Activated naive CD4-positive, alpha-beta T cell treated with anti-CD3 and anti-CD28 coated beads, Interleukin-2, amount 50 U/mL, for 72 hours (primary cell): ENCODE measurements around the gene PLEKHG7. TPM values are rescaled to one million over a fixed set of nuclear protein-coding genes. Genes with fewer than 3 reads are reported as not detected.
"Not testable (repeated sequence)": the region's sequence is repeated elsewhere in the genome, so short reads cannot be mapped to it uniquely, and the experiment has no call there.

ENCODE experiments used
- ATAC-seq, 2 donors: fragments of 150-1000 bp; cut with Tn5 transposase; 2 replicates each; pipeline ENCODE4 v1.10.0; 2021; ENCODE audit warnings: mild to moderate bottlenecking in 2 of 2, moderate library complexity in 2 of 2
- DNase-seq, 2 donors: peaks; one replicate each; pipeline ENCODE4 v3.0.0; 2021 to 2022; ENCODE audit warnings: low spot score in 2 of 2
- H3K27ac Mint-ChIP-seq, 2 donors: one replicate each; pipeline ENCODE4 v1.8.0; 2022; ENCODE audit warnings: mild to moderate bottlenecking in 2 of 2, mixed read lengths in 2 of 2
- H3K36me3 Mint-ChIP-seq, 2 donors: one replicate each; pipeline ENCODE4 v1.8.0; 2022; ENCODE audit warnings: mixed read lengths in 2 of 2
- H3K9me3 Mint-ChIP-seq, 2 donors: one replicate each; pipeline ENCODE4 v1.8.0; 2022; ENCODE audit warnings: mixed read lengths in 2 of 2
- total RNA-seq, 2 donors: library from RNA; stranded (reverse); gene quantifications; one replicate each; pipeline ENCODE4 v1.2.3, GENCODE V29; 2022

The PLEKHG7 gene
- total RNA-seq, 2 donors from 2014 or later = not detected

GRCh38 chr12:92759634-92760268, 57.0 kb downstream of the PLEKHG7 start:
- no peak overlapping the region for H3K27ac Mint-ChIP-seq
- ATAC-seq (no peak), DNase-seq (no peak)
- H3K9me3 Mint-ChIP-seq = no peaks in the 10 kb centered on the region
- H3K36me3 Mint-ChIP-seq = no peaks in the 10 kb centered on the region

GRCh38 chr12:92762773-92763172, 60.0 kb downstream of the PLEKHG7 start:
- no peaks in the 10 kb centered on the region for H3K36me3 Mint-ChIP-seq
- ATAC-seq = no peak
- no peak overlapping the region for H3K27ac Mint-ChIP-seq
- H3K9me3 Mint-ChIP-seq = no peaks in the 10 kb centered on the region
- DNase-seq = no peak

GRCh38 chr12:92764831-92765230, 62.0 kb downstream of the PLEKHG7 start:
- H3K9me3 Mint-ChIP-seq = no peaks in the 10 kb centered on the region
- no peak for DNase-seq
- H3K27ac Mint-ChIP-seq = no peak overlapping the region
- H3K36me3 Mint-ChIP-seq = no peaks in the 10 kb centered on the region
- ATAC-seq = no peak

- Mint-ChIP-seq H3K36me3 (no peaks in the 10 kb centered on the region), H3K27ac (peak overlapping the region in 1 of 2 donors; percentile 36), H3K9me3 (no peaks in the 10 kb centered on the region)
- no peak for ATAC-seq
- no peak for DNase-seq
Measured at GRCh38 chr12:92765871-92766270, 63.1 kb downstream of the PLEKHG7 start.

- peak; percentile 47 to 88 for ATAC-seq
- no peak overlapping the region for H3K27ac Mint-ChIP-seq
Measured at GRCh38 chr12:92769124-92769901, 66.5 kb downstream of the PLEKHG7 start.

GRCh38 chr12:92771001-92771400, 68.2 kb downstream of the PLEKHG7 start:
- H3K9me3 Mint-ChIP-seq = no peaks in the 10 kb centered on the region
- H3K36me3 Mint-ChIP-seq = no peaks in the 10 kb centered on the region
- ATAC-seq (no peak), DNase-seq (no peak)
- no peak overlapping the region for H3K27ac Mint-ChIP-seq

More at GRCh38 chr12:92769124-92769901, 66.5 kb downstream of the PLEKHG7 start:
- Mint-ChIP-seq H3K9me3 (no peaks in the 10 kb centered on the region), H3K36me3 (no peaks in the 10 kb centered on the region)
- DNase-seq = no peak

- no peak for DNase-seq
- no peak overlapping the region for H3K27ac Mint-ChIP-seq
- no peaks in the 10 kb centered on the region for H3K9me3 Mint-ChIP-seq
- no peak for ATAC-seq
- H3K36me3 Mint-ChIP-seq = peaks cover 5 to 10% of the 10 kb centered on the region in 2 donors
Measured at GRCh38 chr12:92775416-92775815, 72.6 kb downstream of the PLEKHG7 start.

- DNase-seq (no peak), ATAC-seq (no peak)
- Mint-ChIP-seq H3K9me3 (no peaks in the 10 kb centered on the region), H3K36me3 (peaks cover 5 to 10% of the 10 kb centered on the region in 2 donors), H3K27ac (no peak overlapping the region)
Measured at GRCh38 chr12:92778525-92778924, 75.7 kb downstream of the PLEKHG7 start.

GRCh38 chr12:92779902-92780301, 77.1 kb downstream of the PLEKHG7 start:
- ATAC-seq = no peak
- Mint-ChIP-seq H3K27ac (no peak overlapping the region), H3K36me3 (peaks cover 5 to 10% of the 10 kb centered on the region in 2 donors), H3K9me3 (no peaks in the 10 kb centered on the region)
- no peak for DNase-seq

- Mint-ChIP-seq H3K9me3 (no peaks in the 10 kb centered on the region), H3K36me3 (no peaks in the 10 kb centered on the region), H3K27ac (peak overlapping the region in 1 of 2 donors; percentile 82)
- DNase-seq (no peak), ATAC-seq (no peak)
Measured at GRCh38 chr12:92784356-92784755, 81.6 kb downstream of the PLEKHG7 start.

- peaks cover 4 to 5% of the 10 kb centered on the region in 2 donors for H3K36me3 Mint-ChIP-seq
- DNase-seq (no peak), ATAC-seq (peak; percentile 88 to 89)
- peak overlapping the region in 1 of 2 donors; percentile 82 for H3K27ac Mint-ChIP-seq
- H3K9me3 Mint-ChIP-seq = no peaks in the 10 kb centered on the region
Measured at GRCh38 chr12:92784797-92785562, 82.2 kb downstream of the PLEKHG7 start.

- DNase-seq (no peak), ATAC-seq (no peak)
- peaks cover 10% of the 10 kb centered on the region in 2 donors for H3K36me3 Mint-ChIP-seq
- peaks cover 4 to 5% of the 10 kb centered on the region in 2 donors for H3K9me3 Mint-ChIP-seq
- no peak overlapping the region for H3K27ac Mint-ChIP-seq
Measured at GRCh38 chr12:92785563-92785950, 82.8 kb downstream of the PLEKHG7 start.

- peaks cover 4 to 5% of the 10 kb centered on the region in 2 donors for H3K9me3 Mint-ChIP-seq
- ATAC-seq (no peak), DNase-seq (no peak)
- no peak overlapping the region for H3K27ac Mint-ChIP-seq
- peaks cover 14% of the 10 kb centered on the region in 2 donors for H3K36me3 Mint-ChIP-seq
Measured at GRCh38 chr12:92786045-92786444, 83.3 kb downstream of the PLEKHG7 start.

GRCh38 chr12:92794356-92794755, 91.6 kb downstream of the PLEKHG7 start:
- ATAC-seq, DNase-seq, H3K27ac Mint-ChIP-seq: not testable (repeated sequence)
- Mint-ChIP-seq H3K9me3 (peaks cover 20 to 25% of the 10 kb centered on the region in 2 donors), H3K36me3 (peaks cover 62 to 64% of the 10 kb centered on the region in 2 donors)

GRCh38 chr12:92794814-92795213, 92.0 kb downstream of the PLEKHG7 start:
- H3K27ac Mint-ChIP-seq = no peak overlapping the region

GRCh38 chr12:92796650-92797049, 93.9 kb downstream of the PLEKHG7 start:
- Mint-ChIP-seq H3K27ac (no peak overlapping the region), H3K36me3 (peaks cover 42 to 50% of the 10 kb centered on the region in 2 donors), H3K9me3 (peaks cover 14 to 19% of the 10 kb centered on the region in 2 donors)
- ATAC-seq (no peak), DNase-seq (no peak)

More at GRCh38 chr12:92794814-92795213, 92.0 kb downstream of the PLEKHG7 start:
- DNase-seq (no peak), ATAC-seq (no peak)
- H3K36me3 Mint-ChIP-seq = peaks cover 59 to 62% of the 10 kb centered on the region in 2 donors
- peaks cover 20 to 25% of the 10 kb centered on the region in 2 donors for H3K9me3 Mint-ChIP-seq

GRCh38 chr12:92802906-92803305, 100.1 kb downstream of the PLEKHG7 start:
- DNase-seq (no peak), ATAC-seq (no peak)
- H3K36me3 Mint-ChIP-seq = peaks cover 7 to 36% of the 10 kb centered on the region in 2 donors
- no peak overlapping the region for H3K27ac Mint-ChIP-seq
- H3K9me3 Mint-ChIP-seq = no peaks in the 10 kb centered on the region
